Stomach (tissue), 4 donors: ENCODE results near the gene HECTD4.

Source experiments
- EP300 ChIP-seq: sonication (generic); formaldehyde crosslinking; IDR thresholded peaks from one replicate; pipeline ENCODE4 v1.6.1; 2017; ENCODE audit warnings: antibody characterized with exemption
- POLR2A ChIP-seq, 4 donors: fragments of 450-650 bp; IDR thresholded peaks; one replicate each; pipeline ENCODE4 v1.6.1; 2016; ENCODE audit warnings: antibody characterized with exemption in 4 of 4, control low read depth in 2 of 4, mild to moderate bottlenecking in 1 of 4, moderate library complexity in 1 of 4
- POLR2AphosphoS5 ChIP-seq, 3 donors: sonication (generic); formaldehyde crosslinking; IDR thresholded peaks; one replicate each; pipeline ENCODE4 v1.6.1; 2016; ENCODE audit warnings: antibody characterized with exemption in 3 of 3
- TF ChIP-seq, protein P1 (sequence below), 7 experiments: fragments of 450-650 bp in 4 of 7; fragments of 200-600 bp in 3 of 7; sonication (generic) in 3 of 7; IDR thresholded peaks; one replicate each; pipeline ENCODE4 v1.5.1; 2016 to 2019; ENCODE audit warnings: antibody characterized with exemption in 7 of 7, control low read depth in 2 of 7, mild to moderate bottlenecking in 1 of 7

GRCh38 chr12:112322441-112322840 lies 59.8 kb downstream of the HECTD4 start:
- TF ChIP-seq, protein P1, sequence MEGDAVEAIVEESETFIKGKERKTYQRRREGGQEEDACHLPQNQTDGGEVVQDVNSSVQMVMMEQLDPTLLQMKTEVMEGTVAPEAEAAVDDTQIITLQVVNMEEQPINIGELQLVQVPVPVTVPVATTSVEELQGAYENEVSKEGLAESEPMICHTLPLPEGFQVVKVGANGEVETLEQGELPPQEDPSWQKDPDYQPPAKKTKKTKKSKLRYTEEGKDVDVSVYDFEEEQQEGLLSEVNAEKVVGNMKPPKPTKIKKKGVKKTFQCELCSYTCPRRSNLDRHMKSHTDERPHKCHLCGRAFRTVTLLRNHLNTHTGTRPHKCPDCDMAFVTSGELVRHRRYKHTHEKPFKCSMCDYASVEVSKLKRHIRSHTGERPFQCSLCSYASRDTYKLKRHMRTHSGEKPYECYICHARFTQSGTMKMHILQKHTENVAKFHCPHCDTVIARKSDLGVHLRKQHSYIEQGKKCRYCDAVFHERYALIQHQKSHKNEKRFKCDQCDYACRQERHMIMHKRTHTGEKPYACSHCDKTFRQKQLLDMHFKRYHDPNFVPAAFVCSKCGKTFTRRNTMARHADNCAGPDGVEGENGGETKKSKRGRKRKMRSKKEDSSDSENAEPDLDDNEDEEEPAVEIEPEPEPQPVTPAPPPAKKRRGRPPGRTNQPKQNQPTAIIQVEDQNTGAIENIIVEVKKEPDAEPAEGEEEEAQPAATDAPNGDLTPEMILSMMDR (IDR thresholded peaks at IDR 0.05) = no peak
- TF ChIP-seq POLR2A (IDR thresholded peaks at IDR 0.05) (no peak), POLR2AphosphoS5 (IDR thresholded peaks at IDR 0.05) (no peak), EP300 (no peak)
